SK-N-DZ (cell line): ENCODE data around the gene FBXL14.

ENCODE experiments used
- DNase-seq: peaks from one replicate; pipeline ENCODE4 v3.0.0-alpha.2; 2015; ENCODE audit warnings: low spot score

Gene FBXL14

DNA sequence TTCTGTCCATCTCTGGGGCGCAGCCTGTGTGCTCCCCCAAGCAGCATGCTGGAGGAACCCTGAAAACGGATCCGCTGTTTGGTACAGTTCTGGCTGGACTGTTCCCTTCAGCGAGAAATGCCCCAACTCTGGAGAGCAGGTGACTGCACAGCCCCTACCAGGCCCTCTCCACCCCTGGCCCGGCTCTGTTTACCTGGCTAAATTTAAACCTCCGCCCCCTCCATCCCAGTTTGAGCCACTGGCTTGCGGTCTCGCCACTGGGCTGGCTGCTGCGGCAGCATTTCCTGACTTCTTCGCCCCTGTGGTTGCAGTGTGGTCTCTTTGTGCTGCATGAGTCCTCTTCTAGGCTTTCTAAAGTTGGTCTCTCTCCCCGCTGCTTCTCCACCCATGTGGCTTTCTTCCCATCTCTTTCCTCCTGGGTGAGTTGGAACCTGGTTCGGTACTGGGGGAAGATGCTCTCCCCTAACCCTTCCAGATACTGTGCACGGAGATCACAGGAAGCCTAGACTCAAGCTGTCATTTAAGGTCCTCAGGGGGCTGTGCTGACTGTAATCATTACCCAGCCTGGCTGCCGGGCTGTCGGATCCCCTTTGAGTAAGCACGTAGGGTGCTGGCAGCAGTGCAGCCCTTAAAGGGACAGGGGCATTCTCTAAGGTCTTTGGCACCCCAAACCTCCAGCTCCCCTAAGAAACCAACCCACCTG is 60.6 kb downstream of the FBXL14 start:
- no peak for DNase-seq

DNA sequence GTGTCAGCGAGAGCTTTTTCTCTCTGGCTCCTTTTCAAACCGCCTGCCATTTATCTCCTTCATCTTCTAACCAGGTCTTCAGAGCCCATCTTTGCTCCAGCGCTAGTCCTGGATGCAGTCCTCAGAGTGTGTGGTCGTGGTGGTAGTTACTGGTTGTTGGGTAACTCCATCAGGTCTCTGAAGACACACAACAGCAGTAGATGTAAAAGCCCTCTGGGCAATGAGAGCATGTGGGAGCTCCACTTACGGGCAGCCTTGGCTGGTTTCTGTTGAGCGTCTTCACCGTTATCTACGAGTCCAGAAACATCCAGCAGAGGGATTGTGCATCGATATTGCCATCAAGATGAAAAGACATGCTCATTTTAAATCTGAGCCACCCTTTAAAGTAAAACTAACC is 61.2 kb downstream of the FBXL14 start:
- peak; percentile 61 for DNase-seq

DNA sequence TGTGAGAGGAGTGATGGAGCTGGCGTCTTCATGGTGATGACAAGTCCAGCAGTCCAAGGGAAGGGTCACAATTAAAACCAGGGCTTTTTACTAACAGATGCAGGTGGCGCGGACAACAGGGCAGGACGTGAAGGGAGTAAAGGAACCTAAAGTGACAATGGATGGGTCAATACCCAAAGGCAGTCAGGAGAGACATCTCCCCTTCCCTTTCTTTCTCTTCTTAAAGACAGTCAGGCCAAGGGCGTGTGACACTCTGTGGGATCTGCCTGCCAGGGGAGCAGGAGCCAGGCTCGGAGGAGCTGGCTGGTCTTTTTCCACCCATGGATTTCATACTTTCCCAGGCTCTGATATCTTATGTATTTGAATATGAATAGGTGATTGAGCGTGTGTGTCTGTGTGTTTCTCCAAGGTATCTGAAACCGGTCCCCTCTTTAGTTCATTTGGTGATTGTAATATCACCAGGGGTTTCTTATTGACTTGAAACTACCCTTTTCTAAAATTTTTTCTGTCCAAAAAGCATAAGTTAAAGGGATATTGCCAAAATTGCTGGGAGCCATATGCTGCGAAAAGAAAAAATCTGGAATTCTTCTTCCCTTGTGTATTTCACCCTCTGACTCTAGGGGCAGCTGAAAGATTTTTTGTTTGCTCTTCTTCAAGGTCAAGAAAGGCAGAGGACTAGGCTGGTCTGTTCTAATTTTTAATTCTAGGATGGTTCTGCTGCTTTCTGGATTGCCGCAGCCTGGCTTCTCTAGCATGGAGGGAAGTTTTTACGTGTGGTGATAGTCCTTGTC is 61.8 kb downstream of the FBXL14 start:
- DNase-seq = no peak

DNA sequence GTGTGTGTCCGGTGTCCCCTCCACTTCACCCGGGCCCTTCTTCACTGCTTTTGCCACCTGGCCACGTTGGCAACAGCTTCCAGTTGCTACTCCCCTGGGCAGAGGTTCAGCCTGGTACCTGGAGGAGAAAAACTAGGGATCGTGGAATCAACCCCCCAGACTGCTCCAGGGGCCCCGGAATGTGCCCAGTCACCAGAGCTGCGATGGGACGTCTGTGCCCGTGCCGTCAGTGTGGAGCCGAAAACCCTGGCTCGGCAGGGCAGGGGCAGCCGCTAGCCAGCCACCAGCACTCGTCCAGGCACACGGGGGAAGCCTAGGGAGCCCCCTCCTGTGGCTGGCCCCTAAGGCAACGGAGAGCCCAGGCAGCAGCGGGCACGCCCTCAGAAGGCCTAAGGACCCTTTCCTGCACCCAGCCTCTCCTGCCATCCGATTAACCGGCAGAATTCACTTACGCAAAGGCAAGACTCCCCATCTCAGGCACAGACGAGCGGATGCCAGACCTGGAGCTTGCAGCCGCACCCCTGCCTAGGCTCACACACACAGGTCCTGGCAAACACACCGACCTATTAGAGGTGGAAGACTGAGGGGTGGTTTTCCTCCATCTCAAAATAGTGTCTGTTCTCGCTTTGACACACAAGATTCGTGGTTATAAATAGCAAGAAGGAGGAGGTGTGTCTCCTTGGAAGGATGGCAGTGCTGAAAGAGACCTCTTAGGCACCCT is 62.6 kb downstream of the FBXL14 start:
- no peak for DNase-seq

DNA sequence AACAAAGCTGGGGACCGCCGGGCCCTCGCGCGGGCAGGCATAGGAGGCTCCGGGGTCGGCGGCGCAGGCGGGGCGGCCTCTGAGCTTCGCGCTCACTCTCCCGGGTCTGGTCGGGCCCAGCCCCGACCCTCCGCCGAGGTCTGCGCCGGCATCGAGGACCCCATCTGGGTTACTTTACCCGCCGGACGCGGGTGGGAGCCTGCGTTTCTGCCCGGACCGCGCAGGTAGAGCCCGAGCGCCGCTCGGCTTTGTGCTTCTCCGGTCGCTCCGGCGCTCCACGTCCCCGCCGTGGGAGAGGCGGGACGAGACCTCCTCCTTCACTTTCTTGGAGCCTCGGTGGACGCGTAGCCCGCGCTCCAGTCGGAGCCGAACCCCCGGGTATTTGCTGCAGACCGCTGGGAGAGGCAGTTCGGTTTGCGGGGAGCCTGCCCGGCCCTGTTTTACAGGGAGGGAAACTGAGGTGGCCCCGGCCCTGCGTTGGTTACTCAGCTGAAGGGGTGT is 63.2 kb downstream of the FBXL14 start:
- DNase-seq = no peak

DNA sequence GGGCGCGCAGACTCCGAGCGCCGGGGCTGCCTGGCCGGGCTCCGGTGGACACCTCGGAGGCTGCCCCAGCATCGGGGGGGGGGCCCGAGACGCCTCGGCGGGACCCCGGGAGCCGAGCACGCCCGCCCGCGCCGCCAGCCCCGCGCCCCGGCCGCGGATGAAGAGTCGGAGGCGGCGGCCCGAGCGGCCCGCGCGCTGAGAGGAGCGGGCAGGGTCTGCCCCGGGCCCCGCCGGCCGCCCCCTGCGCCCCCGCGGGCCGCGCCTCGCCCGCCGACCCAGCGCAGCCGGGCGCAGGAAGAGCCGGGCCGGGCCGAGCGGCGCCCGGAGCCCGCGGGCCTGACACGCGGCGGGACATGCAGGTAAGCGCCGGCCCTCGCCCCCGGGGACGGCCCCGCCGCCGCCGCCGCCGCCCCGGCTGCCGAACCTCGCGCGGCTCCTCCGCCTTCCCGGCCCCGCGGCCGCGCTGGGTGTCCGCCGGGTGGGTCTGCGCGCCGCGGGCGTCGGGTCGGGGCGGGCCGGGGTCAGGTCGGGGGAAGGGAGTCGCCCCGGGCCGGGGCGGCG is 63.7 kb downstream of the FBXL14 start:
- no peak for DNase-seq

DNA sequence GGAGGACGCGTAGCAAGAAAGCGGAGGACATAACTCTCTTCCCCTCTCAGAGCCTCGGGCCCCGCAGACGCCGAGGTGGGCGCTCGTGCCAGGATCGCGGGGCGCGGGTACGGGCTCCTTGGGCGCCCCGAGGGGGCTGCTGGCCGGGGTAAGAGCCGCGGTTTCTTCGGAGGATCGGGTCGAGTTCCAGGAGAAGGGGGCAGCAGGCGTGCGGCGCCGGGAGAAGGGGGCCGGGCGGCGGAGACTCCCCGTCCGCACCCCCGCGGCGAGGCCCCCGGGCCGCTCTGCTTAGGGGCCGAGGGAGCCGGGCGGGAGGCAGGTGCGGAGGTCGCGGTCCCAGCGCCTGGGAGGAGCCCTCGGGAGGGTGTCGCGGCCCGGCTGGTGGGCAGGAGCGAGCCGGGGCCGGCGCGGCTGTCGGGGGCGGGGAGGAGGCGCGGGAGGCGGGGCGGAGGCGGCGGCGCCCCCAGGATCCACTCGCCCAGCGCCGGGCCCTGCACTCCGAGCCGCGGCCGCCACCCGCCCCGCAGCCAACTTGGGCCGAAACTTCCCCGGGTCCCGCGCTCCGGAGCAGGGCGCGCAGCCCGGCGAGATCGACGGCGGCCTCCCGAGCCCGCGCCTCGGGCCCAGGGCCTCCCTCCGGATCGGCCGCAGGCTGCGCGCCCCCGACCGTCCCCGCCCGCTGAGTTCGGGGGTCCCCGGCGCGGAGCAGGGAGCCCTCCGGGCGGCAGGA is 64.4 kb downstream of the FBXL14 start:
- DNase-seq = no peak

DNA sequence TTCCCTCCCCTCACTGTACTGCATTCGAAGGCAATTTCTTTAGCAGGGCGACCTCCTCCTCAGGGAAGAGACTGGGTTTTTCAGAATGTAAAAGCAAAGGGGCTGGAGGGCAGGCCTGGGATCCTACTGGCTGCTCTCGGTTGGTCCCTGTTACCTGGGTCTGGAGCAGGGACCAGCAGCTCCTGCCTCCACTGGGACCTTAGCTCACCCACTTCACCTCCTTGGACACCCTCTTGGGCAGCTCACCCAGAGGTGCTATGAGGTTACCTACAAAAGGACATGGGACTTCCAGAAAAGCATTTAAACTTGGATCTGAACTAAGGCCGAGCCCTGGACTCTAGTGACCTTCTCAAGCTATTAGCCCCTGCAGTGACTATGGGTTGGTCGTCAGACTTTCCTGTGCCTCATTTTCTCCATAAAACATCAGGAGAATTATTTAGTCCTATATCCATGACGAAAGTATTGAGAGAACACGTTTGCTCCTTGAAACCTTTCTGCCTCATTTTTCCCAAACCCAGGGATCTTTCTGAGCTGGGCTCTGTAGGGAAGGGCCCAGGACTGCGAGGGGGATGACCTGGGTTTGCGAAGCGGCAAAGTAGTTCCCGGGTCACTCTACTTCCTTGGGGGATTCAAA is 65.0 kb downstream of the FBXL14 start:
- DNase-seq = no peak

DNA sequence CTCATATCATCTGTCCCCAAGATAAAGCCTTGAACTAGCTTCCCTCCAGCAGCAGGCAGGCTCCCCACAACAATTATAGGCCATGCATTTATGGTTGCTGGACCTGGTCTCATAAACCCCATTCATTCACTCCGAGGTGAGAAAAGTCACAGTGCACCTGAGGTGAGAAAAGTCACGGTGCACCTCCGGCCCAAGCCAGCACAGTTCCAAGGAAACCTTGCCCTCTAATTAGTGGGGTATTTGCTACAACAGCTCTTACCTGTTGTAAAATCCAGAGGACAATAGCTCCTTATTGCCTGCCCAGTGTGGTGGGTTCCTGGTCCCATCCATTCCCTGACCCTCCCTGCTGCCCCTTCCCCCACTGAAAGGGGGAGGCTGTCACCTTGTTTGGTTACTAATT is 65.6 kb downstream of the FBXL14 start:
- DNase-seq = no peak

DNA sequence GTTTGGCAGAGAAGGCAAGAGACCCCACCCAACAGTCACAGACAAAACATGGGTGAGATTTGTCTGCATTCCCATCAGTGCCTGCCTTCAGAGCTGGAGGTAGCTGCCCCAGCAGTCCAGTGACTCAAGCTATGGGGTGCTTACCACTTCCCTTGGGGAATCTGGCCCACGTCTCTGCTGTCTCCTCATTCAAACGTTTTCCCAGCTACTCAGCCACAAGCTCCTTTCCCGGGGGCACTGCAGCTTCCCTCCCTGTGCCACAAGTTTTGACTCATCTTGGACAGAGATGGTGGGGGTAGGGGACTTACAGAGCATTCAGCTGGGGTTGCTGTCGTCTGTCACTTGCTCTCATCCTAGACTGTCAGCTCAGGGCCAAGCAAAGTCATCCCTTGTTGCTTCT is 66.6 kb downstream of the FBXL14 start:
- no peak for DNase-seq

DNA sequence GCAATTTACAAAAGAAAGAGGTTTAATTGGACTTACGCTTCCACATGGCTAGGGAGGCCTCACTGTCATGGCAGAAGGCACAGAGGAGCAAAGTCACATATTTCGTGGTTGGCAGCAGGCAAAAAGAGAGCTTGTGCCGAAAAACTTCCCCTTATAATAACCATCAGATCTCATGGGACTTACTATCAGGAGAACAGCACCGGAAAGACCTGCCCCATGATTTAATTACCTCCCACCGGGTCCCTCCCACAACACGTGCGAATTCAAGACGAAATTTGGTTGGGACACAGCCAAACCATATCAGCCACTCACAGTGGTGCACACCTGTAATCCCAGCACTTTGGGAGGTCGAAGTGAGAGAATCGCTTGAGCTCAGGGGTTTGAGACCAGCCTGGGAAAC is 68.5 kb downstream of the FBXL14 start:
- DNase-seq = no peak

DNA sequence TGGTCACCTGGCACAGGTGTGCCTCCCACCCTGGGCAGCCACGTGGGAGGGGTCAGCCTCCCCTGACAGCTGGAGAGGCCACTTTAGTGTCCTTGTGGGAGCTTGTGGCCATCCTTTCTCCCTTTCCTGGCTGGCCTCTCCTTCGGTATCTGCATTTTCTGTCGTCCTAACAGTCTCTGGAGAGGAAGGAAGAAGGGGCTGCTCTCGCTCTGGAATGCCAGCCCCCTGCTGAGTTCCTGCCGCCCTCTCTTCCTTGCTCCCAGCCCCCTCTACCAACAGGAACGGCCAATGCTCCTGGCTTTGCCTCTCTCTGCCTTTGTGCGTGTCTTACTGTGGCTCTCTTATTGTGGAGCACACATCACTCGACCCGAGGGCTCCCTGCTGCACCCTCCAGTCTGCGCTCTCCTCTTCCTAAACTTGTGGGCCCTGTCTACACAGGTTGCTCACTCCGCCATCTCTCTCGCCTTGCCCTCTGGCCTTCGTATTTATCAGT is 70.8 kb downstream of the FBXL14 start:
- DNase-seq = no peak

DNA sequence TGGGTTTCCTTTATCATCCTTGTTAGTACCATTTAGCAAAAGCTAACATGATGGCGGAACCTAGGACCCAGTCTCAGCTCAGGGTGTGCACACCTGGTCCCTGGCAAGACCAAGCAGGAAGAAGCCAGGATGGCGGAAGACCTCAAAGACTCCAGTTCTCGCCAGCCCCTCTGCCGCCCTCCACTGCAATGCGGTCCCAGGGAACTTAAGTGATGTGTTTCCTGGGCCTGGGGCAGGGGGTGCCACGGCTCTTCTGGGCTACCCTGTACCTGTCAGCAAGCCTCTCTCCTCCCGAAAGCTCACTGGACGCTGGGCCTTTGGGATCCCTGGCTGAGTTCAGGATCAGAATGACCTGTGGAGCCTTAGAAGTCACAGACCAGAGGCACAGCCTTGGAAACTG is 71.3 kb downstream of the FBXL14 start:
- DNase-seq = no peak

DNA sequence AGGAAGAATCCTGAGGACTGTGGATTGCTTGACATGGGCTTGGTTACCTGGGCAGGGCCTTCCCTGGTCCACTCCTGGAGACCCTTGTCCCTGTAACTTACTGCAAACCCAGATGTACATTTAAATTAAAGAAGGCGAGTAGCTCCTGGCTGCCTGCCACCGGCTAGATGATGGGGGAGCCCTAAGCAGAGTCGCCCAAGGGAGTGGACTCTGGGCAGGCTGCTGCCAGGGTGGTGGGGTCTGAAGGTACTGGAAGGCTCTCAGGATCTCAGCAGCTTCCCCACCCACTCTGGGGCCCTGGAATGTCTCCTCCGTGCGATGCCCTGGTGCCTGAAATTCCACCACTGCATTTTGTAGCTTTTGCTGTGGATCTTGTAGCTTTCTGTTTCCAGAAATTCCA is 74.7 kb downstream of the FBXL14 start:
- no peak for DNase-seq

DNA sequence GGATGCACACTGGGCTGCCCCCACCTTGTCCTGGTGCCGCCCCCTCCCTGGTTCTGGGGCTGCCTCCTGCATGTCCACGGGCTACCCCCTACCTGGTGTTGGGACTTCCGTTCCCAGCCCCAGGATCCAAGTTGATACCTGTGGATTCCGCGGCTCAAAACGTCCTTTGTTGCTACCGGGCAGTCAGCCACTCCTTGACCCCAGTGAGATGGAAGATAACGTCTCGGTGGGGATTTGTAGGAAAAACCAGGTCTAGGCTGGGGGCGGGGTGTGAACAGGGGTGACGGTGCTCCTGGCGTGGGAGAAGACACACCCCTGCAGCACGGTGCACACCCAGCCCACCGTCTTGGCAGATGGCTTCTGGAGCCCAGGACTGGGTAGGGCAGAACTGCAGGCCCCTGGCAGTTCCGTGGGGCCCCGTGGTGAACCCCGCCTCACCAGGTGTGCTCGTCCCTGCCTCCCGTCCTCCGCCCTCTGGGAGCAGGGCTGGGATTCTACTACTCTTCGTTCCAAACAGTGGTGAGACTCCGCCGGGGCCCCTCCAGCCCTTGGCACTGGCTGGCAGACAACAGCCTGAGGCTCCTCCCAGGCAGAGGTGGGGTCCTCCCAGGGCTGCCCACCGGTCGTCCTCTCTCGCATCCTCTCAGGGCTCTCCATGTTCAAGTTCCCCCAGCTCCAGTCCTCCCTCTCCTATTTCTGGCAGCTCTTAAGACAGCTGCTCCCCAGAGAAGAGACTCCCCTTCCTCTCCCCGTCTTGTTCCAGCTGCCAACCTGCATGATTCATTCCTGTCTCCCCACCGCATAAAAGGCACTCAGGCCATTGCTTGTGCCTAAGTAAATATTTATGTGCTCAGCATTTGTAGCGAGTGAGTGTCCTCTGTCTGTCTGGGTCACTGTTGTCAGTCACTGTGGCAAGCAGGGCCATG is 75.5 kb downstream of the FBXL14 start:
- DNase-seq = no peak

DNA sequence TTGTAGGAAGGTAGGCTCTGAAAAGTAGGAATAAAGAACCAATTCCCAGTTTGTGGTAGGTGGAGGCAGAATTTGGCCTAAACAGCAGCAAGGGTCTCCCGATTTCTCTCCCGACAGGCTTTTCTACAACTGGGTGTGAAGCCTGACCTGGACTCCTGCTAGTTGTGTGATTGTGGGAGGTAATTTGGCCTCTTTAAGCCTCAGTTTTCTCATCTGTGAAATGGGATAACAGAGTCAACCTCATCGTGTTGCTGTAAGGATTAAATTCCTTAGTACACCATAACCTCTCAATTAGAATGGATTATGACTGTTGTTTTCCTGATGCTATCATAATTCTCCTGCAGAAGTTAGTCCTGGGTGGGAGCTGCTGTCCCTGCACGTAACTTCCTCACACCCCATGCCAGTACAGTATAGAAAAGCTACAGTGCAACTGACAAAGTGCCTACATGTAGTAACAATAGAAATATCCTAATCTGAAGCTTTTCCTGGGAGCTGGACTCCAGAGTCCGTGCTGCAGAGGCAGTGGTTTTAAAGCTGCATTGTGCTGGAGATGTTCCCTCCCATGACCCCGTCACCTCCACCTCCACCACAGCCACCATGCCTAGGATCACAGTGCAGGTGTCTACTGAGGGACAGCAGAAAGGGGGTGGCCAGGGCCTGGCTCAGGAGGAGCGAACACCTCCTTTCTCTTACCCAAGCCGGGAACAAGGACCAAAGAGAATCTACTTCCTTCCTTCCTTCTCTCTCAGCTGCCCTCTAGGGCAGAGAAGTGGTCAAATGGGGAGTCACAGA is 76.5 kb downstream of the FBXL14 start:
- DNase-seq = no peak

DNA sequence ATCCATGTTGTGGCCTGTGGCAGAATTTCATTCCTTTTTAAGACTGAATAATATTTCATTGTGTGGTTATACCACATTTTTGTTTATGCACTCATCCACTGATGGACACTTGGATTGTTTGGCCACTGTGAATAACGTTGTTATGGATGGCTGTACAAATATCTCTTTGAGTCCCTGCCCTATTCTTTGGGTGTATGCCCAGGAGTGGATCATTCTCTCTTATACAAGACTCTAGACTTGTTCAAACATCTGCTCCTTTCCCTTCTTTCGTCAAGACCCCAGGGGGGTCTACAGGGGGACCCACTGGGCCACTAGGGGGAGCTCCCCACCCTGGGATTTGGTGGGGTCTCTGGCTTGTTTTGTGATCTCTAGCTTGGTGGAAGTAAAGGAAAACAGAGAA is 77.4 kb downstream of the FBXL14 start:
- DNase-seq = peak; percentile 50
